Measurements from ENCODE around the gene ITGB2. TPM values are rescaled to one million over a fixed set of nuclear protein-coding genes. Genes with fewer than 3 reads are reported as not detected.
"Not testable (repeated sequence)": the region's sequence is repeated elsewhere in the genome, so short reads cannot be mapped to it uniquely, and the experiment has no call there.

ITGB2 gene
- polyA plus RNA-seq, 1 donor: 11.2 TPM

DNA sequence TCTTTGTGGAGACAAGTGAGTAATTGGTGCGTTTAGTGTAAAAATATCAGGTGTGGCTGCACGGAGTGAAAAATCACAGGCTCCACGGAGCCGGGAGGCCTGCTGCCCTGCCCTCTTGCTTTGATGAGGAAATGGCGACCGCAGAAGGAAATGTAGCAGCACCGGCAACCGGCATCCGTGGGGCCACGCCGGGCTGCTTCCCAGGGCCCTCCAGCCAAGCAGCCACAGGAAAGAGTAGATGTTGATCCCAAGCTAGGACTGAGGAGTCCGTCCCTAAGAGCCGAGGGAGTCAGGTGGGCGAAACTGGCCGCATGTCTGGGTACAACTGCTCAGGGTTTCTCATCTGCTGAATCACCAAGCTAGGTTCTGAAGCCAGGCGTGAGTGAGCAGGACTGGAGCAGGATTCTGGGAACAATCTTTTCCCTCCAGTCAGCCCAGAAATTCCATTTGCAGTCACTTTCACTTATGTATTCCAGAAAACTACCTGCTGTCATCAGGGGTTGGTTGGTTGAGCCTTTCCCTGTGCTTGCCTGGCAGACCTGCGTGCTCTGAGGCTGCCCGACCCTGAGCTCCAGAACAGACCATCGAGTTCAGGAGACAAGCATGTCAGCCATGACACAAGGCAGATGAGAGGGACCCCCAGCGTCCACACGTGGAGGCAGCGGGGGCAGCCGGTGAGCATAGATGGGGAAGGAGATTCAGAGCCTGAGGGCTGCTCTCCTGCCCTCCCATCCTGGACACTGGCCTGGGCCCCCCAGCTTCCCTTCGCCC lies 5.8 kb upstream of the ITGB2 start:
- no peak for DNase-seq (ENCODE audit: low read depth)

DNA sequence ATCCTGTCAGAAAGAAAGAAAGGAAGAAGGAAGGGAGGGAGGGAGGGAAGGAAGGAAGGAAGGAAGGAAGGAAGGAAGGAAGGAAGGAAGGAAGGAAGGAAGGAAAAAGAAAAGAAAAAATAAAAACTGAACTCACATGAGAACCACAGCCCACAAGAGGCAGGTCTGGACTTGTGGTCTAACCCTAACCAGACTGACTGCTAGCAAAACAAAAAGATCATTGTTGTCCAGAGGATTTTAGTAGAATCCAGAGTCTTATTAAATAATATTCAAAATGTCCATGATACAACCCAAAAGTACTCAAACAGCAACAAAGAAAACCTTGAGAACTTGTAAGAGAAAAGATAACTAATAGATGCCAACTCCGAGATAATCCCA lies 4.7 kb upstream of the ITGB2 start:
- no peak for DNase-seq (ENCODE audit: low read depth)

DNA sequence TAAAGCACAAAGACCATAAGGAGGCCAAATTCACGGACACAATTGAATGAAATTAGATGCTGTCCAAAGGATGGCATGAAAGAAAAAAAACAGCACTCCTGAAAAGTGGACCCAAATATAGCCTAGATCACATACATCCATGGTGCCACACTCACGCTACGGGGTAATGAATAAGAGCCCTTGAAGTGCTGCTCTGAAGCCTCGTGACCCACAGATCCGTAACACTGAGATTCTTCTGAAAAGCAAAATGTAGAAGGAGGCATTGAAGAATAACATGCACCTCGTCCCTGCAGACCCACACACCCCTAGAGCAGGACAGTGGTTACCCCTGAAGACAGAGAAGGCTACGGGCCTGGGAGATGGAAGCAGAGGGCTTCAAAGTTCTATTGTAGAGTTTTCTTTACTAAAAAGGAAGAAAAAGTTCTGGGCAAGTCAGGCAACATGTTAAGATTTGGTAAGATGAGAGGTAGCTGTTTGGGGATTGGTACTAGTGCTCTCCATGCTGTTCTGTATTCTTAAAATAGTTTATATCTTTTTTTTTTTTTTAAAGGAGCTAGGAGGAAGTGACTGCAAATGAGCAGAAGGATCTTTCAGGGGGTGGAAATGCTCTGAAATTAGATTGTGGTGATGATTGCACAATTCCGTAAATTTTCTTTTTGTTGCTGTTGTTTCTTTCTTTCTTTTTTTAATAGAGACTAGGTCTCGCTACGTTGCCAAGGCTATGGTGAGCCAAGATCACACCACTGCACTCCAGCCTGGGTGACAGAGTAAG lies 4.1 kb upstream of the ITGB2 start:
- no peak for DNase-seq (ENCODE audit: low read depth)

DNA sequence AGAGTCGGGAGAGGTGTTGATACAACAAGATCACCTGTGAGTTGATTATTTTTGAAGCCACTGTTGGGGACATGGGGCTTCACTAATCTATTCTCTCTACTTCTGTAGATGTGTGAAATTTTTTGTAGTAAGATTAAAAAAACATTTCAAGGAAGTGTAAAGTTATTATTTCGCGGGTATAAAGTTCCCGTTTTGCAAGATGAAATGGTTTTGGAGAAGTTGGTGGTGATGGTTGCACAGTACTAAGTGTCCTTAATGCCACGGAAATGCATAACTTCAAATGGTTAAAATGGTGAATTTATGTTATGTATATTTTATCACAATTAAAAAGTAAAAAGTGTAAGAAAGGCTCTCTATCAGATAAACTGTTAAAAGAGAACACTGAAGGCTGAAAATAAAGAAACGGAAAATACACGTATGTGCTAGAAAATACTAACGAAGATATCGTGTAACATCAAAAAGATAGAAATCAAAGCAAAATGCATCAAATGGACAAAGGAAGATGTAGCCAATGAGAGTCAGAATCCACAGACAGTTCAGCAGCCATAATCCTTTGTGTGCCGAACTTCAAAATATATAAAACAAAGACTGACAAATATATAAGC lies 2.9 kb upstream of the ITGB2 start:
- DNase-seq (ENCODE audit: low read depth): no peak

DNA sequence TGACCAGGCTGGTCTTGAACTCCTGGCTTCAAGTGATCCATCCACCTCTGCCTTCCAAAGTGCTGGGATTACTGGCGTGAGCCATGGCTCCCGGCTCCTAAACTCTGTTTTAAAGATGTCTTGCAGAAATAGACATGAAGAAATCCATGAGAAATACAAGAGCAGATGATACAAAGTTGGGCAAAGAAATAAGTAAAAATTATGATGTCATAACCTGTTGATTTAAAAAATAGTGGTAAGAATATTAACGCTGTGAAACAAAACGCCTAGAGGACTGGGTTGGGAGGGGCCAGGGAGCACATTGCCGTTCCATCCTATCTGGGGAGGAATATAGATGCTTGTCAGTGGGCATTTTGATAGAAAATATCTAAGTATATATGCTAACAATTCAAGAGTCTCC lies 1.2 kb upstream of the ITGB2 start:
- DNase-seq (ENCODE audit: low read depth): no peak

DNA sequence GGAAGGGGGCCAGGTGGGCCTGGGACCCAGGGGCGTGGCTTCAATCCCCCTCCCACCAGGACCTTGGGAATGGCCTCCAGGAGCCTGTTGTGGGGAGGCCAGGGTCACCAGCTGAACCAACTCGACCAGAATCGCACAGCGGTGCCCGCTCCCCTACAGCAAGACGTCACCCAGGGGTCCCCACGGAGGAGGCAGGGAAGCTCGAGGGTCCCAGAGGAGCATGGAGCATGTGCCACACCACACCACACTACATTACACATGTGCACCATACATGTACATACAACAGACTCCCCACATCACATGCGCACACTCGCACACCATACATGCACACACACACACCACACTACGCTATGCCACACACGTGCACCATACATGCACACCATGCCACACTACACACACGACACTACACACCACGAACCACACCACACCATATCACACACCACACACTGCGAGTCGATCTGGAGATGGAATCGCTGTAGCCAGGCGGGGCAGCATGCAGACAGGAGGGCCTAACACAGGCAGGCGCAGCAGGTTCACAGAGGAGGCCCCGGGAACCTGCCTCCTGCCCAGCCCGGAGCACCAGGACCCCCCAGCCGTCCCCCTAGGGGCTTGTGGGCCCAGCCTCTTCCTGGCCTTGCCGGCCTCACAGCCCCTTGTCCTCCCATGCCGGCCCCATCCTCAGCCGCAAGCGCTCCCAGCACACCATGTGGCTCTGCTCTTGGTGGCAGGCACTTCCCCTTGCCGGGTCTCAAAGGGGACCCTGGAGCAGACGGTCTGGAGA lies 596 bp downstream of the ITGB2 start:
- no peak for DNase-seq (ENCODE audit: low read depth)

DNA sequence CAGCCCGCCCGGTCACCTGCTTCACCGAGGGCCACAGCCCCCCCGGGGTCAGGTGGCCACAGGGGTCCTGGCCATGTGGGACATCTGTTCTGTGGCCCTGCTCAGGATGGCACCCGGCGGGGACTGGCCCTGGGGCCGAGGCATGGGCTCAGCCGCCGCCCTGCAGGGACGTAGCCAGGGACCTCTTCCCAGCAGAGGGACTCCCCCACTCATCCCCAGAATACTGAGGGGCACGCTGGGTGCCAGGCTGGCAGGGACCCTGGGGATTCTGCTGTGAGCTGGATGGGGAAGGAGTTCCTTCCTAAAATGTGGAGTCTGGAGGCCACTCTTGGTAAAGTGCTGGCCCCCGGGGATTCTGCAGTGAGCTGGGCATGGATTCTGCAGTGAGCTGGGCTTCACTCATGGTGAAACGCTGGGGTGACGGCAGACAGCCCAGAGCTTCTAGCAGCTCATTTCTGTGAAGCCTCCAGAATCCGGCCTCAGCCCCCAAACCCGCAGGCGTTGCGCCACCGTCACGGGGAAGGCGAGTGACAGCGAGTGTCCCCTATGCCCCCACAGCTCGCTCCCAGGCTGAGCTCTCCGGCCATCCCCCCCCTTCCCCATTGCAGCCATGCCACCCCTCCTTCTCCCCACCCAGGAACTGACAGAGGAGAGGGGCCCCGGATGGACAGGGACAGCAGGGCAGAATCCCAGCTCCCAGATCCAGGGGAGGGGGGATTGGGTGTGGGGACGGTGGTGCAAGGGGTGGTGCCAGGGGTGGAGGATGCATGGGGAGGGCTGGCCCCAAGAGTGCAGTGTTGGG lies 1.4 kb downstream of the ITGB2 start:
- no peak for DNase-seq (ENCODE audit: low read depth)

DNA sequence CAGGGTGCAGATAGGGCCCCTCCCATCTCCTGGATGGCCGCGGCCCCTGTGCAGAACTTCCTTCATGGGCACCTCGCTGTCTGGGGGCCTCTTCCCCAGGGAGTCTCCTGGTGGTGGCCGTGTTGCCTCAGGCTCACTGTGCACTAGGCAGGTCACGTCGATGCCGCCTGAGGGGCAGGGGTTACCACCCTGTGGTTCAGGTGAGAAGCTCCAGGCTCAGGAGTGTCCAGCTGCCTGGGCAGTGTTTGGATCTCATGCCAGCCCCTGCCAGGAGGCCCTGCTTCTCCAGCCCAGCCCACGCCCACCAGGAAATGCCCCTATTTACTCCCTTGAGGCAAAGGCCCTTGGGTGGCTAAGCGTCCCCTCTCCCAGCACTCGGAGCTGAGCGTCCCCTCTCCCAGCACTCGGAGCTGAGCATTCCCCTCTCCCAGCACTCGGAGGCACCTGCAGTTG lies 2.1 kb downstream of the ITGB2 start:
- DNase-seq (ENCODE audit: low read depth): no peak

DNA sequence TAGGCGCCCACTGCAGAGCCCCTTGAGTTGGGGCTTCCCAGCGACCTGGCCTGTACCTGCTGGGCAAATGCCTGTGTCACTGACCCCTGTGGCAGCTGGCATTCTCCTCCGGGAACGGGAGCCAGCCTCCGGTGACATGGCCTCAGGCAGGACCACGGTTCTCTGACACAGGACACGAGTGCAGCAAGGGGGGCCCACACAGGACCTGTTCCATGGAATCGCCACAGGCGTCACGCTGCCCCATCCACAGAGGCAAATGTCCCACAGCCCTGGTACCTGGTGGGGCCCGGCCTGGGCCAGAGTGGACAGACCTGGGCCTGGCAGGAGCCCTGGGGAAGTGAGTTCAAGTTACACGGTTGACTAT lies 2.6 kb downstream of the ITGB2 start:
- DNase-seq (ENCODE audit: low read depth): no peak

DNA sequence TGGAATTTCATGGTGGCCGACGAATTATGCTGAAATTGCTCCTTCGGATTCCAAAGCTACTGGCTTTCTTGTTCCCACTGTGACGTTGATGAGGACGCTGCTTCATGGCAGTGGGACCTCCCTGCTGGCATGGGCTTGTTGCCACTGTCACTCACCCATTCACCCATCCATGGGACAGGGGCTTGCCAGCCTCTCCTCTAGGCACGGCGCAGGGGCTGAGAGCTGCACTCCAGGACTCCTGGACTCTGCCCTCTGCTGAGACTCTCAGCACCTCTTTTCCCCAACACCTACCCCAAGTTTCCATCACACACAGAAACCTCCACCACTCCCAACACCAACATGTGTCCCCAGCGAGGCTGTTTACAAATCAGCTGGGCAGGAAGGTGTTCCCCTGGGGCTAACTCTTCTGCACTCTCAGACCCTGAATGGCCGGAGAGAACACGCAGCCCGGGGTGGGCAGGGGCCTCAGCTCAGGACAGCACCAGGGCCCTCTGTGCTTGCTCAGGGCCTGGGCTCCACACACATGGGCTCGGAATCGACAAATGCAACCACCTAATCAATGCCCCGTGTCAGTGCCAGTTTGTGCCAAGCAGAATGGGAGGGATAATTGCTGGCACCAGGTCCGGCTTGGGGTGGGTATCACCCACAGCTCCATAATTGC lies 3.1 kb downstream of the ITGB2 start:
- no peak for DNase-seq (ENCODE audit: low read depth)

DNA sequence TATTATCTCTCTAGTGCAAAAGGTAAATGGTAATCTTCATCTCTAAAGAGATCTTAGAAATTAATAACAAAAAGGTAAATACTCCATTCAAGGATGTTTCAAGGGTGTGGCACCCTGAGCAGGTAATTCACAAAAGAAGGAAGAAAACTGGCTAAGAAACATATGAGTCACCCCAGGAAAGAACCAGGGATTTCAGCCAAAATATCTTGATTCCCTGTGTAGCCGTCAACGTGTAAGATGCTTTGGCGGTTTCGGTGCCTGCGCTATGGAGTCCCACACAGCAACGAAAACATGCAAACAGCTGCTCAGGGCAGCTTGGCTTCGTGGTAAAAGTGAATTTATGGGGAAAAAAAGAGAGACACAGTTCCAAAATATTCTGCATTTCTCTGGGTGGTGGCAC lies 3.7 kb downstream of the ITGB2 start:
- no peak for DNase-seq (ENCODE audit: low read depth)

DNA sequence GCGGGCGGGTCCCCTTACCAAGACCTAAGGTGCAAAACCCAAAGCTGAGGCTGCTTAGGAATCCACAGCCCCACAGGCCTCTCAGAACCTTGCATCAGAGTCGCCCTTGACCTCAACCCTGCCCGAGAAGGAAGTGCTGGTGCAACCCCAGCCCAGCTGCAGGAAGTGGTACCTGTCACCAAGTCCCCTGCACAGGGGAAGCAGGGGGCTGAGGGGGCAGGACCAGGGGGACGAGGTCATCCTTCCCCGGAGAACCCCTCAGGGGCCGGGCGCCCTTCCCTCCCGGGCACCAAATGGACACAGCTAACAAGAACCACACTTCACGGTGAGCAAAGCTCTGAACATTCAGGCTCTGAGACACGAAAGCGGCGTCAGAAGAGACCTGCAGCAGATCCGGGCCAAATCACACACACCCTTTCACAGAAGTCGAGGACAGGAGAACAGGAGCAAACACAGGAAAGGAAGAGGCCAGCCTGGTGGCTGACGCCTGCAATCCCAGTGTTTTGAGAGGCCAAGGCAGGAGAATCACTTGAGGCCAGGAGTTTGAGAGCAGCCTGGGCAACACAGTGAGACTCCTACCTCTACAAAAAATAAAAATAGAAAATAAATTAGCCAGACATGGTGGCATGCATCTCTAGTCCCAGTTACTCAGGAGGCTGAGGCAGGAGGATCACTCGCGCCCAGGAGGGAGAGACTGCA lies 6.4 kb downstream of the ITGB2 start:
- DNase-seq (ENCODE audit: low read depth): no peak

DNA sequence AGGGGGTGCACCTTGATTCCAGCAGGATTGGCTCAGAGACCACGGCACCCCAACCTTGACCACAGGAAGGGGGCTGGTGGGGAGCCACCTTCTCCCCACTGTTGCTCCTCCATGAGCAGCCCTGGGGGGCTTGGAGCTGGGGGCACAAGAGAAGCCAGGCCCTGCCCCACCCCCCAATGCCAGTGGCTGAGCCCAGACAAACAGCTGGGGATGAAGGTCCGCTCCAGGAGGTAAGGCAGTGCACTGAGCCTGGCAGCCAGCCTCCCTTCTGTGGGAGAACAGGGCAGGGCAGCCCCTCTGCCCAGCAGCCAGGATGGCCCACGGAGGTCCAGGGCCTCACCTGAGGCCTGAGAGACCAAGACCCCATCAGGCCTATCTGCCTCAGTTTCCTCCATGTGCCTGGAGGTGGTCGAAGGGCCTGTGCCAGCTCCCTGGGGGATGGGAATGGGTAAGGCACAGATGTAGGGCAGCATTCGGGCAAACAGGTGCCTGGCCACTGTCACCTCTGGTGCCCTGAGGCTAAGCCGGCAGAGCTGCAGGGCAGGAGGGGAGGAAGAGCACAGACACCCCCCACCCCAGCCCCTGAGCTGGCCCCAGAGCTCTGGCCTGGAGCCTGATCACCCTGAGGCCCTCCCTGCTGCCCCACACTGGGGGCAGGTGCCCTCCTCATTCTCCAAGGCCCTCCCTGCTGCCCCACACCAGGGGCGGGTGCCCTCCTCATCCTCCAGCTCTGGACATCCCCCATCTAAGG lies 7.1 kb downstream of the ITGB2 start:
- DNase-seq (ENCODE audit: low read depth): no peak

DNA sequence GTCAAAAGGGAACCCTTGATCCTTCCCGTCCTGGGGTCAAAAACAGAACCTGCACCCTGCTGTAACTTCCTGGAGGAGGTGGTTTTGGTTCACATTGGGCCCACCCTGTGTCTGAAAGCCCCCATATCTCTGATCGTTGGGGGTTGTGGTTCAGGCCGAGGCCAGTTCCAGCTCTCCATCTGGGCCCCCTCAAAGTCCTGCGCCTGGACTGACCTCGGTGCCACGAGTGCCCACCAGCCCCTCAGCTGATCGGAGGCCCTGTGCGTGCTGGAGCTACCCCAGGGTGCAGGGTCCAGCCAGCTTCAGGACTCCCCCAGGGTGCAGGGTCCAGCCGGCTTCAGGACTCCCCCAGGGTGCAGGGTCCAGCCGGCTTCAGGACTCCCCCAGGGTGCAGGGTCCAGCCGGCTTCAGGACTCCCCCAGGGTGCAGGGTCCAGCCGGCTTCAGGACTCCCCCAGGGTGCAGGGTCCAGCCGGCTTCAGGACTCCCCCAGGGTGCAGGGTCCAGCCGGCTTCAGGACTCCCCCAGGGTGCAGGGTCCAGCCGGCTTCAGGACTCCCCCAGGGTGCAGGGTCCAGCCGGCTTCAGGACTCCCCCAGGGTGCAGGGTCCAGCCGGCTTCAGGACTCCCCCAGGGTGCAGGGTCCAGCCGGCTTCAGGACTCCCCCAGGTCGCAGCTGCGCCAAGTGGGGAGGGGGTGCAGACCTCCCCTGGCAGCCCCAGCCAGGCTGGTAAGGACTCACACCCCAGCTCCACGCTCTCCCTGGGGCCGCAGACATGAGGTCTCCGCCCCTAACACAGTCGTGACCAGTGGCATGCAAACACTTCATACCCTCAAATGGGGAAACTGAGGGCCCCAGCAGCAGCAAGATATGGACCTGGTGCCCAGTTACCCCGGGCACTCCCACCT lies 7.9 kb downstream of the ITGB2 start:
- DNase-seq (ENCODE audit: low read depth): not testable (repeated sequence)

DNA sequence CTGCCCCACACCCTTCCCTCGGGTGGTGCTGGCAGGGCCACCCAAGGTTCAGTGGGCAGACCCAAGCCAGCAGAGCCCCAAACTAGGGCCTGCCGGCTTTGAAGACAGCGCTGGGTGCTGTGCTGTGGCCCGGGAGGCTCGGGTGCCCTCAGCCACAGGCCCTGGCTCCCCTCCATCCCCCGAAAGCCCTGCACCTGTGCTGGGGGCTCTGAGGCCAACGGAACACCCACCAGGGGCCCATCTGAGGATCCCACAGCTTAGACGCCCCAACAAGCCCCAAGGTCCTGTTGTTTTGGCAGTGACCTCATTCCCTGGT lies 8.6 kb downstream of the ITGB2 start:
- no peak for DNase-seq (ENCODE audit: low read depth)

DNA sequence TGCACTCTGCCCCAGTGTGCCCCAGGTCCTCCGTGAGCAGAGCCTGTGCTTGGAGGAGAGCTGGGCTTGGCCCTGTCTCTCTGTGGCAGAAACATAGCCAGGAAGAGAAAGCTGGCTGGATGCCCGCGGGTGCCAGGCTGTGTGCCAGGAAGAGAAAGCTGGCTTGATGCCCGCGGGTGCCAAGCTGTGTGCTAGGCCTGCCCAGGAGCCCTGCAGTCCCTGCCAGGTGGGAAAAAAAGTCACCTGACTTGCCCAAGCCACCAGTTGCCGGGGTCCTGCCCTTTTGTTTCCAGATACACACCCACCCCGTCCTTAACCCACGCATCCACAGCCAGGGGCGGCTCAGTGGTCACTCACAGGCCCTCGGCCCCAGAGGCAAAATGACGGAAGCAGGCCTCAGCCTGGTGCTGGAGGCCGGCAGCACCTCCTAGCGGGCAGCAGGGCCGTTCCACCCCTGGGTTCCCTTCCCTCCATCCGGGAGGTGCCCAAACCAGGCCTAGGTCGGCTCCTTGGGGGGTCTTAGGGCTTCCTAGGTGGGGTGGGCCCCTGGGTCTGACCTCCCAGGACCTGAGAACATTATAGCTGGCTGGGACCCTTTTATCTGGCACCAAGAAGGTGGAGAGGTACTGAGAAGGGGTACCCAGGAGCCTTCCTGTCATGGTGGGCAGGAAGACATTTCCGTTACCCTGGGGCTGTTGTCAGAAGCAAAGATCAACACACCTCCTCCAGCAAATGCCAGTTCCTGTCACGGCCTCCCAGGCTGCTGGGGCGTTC lies 9.1 kb downstream of the ITGB2 start:
- no peak for DNase-seq (ENCODE audit: low read depth)

DNA sequence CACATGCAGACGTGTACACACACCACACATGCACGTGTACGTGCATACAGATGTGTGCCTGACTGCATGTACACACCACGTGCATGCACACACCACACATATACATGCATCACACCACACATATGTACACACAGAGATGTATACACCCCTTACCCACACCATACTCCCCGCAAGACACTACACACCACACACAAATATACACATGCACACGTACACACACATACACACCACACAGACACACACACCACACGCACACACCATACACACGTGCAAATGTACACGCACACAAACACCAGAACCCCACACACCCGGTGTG lies 9.7 kb downstream of the ITGB2 start:
- DNase-seq (ENCODE audit: low read depth): no peak
